IPS-15b (cell line): Measurements from ENCODE around the gene SPHKAP.

Experiments
- H3K27me3 ChIP-seq: one replicate; pipeline ENCODE4 v1.6.1; 2013; ENCODE audit warnings: low read length; ENCODE audit not compliant: control insufficient read depth, insufficient read depth
- H3K36me3 ChIP-seq: one replicate; pipeline ENCODE4 v1.6.1; 2013; ENCODE audit warnings: low read length; ENCODE audit not compliant: control insufficient read depth, insufficient read depth
- H3K4me1 ChIP-seq: one replicate; pipeline ENCODE4 v1.6.1; 2013; ENCODE audit warnings: mild to moderate bottlenecking, low read length; ENCODE audit not compliant: control insufficient read depth, insufficient read depth
- H3K4me3 ChIP-seq: one replicate; pipeline ENCODE4 v1.5.1; 2013; ENCODE audit warnings: low read depth, low read length
- H3K9ac ChIP-seq: one replicate; pipeline ENCODE4 v1.6.1; 2013; ENCODE audit warnings: low read depth, mild to moderate bottlenecking, low read length
- H3K9me3 ChIP-seq: one replicate; pipeline ENCODE4 v1.6.1; 2013; ENCODE audit warnings: mild to moderate bottlenecking, low read length; ENCODE audit not compliant: control insufficient read depth, insufficient read depth

Gene SPHKAP

DNA sequence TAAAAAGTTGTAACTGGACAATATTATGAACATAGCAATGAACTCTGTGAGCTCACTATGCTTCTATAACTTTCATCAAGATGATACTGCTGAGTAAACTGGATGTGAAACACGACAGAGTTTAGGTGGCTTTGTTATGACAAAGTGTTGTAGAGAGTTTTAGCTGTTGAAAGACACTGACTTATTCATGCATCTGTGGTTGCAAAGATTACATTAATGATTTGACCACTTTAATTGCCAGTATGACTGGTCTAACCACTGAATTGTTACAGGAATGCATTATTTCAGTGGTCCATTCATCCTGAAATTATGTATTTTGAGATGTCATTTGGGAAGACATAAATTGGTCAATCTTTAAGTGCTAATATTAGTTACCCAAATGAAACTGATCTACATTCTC is 117.9 kb downstream of the SPHKAP start:
- Histone ChIP-seq H3K36me3 (no peaks in the 10 kb centered on the region), H3K27me3 (no peaks in the 10 kb centered on the region), H3K9ac (no peak overlapping the region)

DNA sequence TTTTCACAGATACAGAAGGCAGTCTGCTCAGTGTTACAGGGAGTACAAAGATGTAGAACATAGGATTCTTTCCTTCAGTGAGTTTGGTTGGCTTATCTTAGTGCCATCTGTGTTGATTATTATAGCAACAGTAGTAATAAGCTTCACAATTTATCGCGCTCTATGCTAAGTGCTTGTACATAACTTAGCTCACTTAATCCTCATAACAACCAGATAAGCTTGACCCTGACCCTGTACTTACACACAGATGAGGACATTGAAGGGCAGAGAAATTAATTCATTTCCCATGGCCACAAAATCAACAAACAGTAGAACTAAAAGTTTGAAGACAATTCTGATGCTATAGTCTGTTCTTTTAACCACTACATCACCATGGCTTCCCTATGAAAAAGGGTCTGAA is 121.8 kb downstream of the SPHKAP start:
- no peaks in the 10 kb centered on the region for H3K36me3 ChIP-seq
- no peak overlapping the region for H3K9ac ChIP-seq
- H3K4me3 ChIP-seq, result no peak overlapping the region
- no peaks in the 10 kb centered on the region for H3K4me1 ChIP-seq
- no peaks in the 10 kb centered on the region for H3K9me3 ChIP-seq
- H3K27me3 ChIP-seq, result no peaks in the 10 kb centered on the region

More for the DNA sequence above, 117.9 kb downstream of the SPHKAP start:
- Histone ChIP-seq H3K4me3 (no peak overlapping the region), H3K4me1 (no peaks in the 10 kb centered on the region), H3K9me3 (no peaks in the 10 kb centered on the region)

DNA sequence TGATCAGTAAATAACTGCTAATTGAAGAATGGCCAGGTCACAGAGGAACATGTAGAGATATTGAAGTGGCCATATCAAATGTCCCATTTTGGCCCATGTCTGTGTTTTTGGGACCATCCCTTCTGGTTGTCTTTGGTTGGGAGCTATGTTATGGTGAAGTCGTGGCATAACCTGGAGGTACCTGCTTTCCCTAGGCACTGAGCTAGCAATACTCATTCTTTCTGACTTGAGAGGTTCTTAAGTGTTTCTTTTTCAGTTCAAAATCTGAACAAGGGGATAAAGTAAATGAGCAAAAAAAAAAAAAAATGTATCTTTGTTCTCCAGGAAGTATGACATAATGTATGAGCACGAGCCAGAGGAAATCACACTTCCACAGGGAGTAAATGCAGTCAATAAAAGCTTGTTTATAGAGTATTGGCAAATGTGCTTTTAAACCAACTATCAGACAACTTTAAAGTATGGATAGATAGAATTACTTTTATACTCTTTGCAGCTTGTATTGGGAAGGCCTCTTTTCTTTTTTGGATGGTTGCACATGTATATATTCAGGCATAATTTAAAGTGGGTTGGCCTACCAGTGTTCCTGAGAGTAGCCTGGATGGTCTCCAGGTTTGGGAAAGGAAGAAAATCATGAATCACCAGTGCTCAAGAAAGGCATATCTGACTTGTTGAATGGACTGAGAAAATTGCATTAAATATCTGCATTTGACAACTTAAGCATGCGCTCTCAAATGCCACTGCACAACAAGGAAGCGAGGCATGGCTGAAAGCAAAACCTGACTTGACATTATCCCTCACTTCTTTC is 125.0 kb downstream of the SPHKAP start:
- Histone ChIP-seq H3K36me3 (no peaks in the 10 kb centered on the region), H3K9ac (no peak overlapping the region), H3K27me3 (no peaks in the 10 kb centered on the region), H3K9me3 (no peaks in the 10 kb centered on the region), H3K4me1 (no peaks in the 10 kb centered on the region), H3K4me3 (no peak overlapping the region)

DNA sequence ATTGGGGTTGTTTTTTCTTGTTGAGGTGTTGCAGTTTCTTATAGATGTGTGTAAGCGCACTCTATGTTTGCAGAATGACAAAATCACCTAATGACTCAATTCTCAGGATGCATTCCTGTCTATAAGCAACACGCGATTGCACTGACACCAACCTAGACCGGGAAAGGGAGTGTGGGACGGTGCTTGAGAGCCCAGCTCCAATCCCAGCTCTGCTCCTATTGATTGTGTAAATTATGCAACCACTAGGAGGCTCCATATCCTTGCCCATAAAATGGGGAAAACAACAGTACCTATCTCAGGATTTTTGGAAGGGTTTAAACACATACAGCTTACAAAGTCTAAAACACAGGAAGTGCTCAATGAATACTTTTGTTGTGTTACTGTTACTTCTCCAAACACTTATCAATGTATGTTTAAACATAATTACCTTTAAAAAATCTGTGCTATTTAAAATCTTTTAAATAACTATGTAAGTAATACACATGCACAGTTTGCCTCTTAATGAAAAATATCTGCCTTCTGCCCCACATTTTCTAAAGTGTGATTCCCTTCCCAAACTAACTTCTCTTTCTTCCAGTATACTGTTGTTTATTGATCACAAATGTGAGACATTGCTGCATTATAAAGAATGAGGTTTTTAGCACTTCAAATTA is 132.5 kb downstream of the SPHKAP start:
- no peaks in the 10 kb centered on the region for H3K36me3 ChIP-seq
- H3K27me3 ChIP-seq, result no peaks in the 10 kb centered on the region
- peak overlapping the region; percentile 12 for H3K9ac ChIP-seq
- peaks cover 3% of the 10 kb centered on the region for H3K4me1 ChIP-seq
- no peaks in the 10 kb centered on the region for H3K9me3 ChIP-seq
- H3K4me3 ChIP-seq, result no peak overlapping the region

DNA sequence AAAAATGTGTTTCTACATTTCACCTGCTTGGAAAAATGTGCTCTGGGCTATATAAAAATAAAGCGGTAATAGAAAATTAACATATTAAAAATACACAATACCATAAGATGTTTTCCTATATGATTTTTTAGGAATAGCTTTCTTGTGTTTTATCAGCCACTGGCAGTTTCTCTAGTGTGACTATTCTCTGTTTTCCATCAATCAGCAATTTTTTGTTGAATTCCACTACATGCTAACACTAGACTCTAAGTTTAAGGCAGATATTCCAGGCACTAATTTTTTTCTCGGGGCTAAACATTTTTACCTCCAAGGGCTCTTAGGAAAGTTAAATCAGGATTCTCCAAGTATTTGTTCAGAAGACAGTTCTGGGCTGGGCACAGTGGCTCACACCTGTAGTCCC is 140.5 kb downstream of the SPHKAP start:
- Histone ChIP-seq H3K4me1 (no peaks in the 10 kb centered on the region), H3K36me3 (no peaks in the 10 kb centered on the region)

DNA sequence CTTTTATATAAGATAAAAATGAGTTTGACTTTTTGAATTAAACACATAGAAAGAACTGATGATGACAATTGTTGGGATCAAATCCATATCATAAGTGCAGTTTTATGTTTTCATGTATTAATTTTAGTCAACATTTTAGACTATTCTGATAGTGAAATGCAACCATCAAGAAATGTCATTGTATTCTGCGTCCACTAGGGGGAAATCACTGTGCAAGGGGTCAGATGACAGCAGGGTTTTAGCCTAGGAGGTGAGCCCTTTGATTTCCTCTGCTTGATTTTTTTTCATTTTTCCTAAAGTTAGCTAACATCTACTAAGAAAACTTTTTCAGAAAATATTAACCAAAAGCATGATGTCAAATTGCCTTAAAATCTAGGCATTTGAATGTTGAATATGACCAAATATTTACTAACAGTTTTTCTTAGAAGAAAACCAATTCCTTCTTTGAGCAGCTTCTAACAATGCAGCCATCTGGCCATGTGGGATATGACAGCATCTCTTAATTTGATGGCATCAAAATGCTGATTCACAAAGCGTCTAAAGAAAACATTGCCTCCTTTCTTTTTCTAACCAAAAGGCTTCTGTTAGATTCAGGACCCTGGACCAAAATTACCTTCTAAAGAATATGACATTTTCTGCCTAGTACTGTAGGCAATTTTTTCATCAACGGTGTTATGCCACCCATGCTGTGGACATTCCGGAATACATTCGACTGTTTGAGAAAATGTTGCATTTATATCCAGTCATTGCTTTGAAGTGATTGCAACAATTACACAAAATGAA is 141.5 kb downstream of the SPHKAP start:
- no peak overlapping the region for H3K9ac ChIP-seq
- H3K27me3 ChIP-seq, result no peaks in the 10 kb centered on the region
- H3K4me1 ChIP-seq, result no peaks in the 10 kb centered on the region
- H3K4me3 ChIP-seq, result no peak overlapping the region
- H3K36me3 ChIP-seq, result no peaks in the 10 kb centered on the region
- no peaks in the 10 kb centered on the region for H3K9me3 ChIP-seq

More for the DNA sequence above, 140.5 kb downstream of the SPHKAP start:
- Histone ChIP-seq H3K4me3 (no peak overlapping the region), H3K9ac (no peak overlapping the region), H3K9me3 (no peaks in the 10 kb centered on the region), H3K27me3 (no peaks in the 10 kb centered on the region)

DNA sequence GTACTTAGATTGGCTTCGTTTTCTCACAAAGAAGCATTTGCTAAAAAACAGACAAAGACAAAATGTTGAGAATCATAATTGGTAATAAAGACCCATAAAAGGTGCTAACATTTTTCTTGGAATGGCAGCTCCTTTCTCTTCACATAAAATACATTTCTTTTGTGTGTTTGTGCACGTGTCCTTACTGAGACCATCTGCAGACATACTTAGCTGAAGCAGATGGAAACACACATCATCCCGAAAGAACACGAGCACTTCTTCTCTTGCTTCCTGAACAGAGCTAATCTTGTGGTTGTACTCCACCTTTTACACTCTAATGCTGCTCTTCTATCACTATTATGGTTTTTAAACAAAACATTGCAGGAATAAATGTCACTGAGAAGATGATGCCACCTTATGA is 142.5 kb downstream of the SPHKAP start:
- Histone ChIP-seq H3K9me3 (no peaks in the 10 kb centered on the region), H3K36me3 (no peaks in the 10 kb centered on the region), H3K9ac (no peak overlapping the region), H3K27me3 (no peaks in the 10 kb centered on the region), H3K4me3 (no peak overlapping the region), H3K4me1 (no peaks in the 10 kb centered on the region)

DNA sequence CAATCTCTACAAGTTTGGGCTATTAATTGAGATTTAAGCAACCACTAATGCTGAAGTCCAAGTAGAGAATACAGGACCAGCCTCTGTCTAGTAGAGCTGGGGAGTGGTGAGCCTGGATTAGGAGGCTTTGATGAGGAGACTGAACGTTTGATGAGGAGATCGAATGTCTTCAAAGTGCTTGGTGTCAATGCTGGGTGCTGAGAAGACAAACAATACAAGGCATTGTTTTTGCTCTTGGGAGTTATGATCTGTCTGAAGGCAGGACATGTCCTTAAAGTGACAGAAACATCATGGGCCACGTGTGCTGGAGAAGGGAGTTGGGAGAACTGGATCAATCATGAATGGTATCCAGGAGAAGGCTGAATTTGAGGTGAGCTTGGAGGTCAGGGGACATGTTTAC is 143.6 kb downstream of the SPHKAP start:
- Histone ChIP-seq H3K36me3 (no peaks in the 10 kb centered on the region), H3K4me1 (no peaks in the 10 kb centered on the region), H3K9ac (no peak overlapping the region), H3K4me3 (no peak overlapping the region), H3K27me3 (no peaks in the 10 kb centered on the region), H3K9me3 (no peaks in the 10 kb centered on the region)

DNA sequence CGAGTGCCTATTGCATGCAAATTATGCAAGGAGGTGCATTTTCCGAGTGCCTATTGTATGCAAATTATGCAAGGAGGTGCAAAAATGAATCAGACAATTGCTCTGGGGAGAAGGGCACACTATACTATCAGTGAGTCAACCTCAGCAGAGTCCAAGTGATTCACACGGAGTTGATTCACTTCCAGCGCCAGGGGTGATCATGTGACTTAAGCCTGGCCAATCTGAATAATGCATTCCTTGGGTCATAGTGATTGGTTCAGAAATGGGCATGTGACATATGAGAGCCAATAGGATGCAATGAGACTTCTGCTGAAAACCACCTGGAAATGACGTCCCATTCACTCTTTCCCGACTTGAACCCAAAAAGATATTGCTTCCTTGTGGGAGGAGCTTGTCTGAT is 157.9 kb downstream of the SPHKAP start:
- Histone ChIP-seq H3K4me3 (no peak overlapping the region), H3K9me3 (no peaks in the 10 kb centered on the region), H3K9ac (no peak overlapping the region), H3K27me3 (no peaks in the 10 kb centered on the region), H3K36me3 (no peaks in the 10 kb centered on the region), H3K4me1 (no peaks in the 10 kb centered on the region)

DNA sequence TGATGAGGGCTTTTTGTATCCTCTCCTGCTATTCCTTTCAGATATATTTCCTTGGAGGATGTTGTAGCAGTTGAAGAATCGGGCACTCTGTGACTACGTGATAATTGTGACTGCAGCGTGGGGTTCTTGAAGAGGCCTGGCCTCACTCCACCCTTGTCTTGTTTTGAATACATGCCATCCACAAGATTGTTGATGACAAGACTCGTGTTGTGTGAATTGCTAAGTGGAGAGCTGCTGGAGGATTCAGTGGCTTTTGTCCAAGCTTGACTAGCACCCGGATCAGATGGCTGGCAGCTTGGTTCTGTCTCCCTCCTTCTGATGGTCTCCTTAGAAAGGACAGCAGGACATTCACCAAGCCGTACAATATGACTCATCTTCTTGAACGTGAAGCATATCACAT is 163.2 kb downstream of the SPHKAP start:
- no peak overlapping the region for H3K4me3 ChIP-seq
- no peak overlapping the region for H3K9ac ChIP-seq
- H3K4me1 ChIP-seq, result no peaks in the 10 kb centered on the region
- no peaks in the 10 kb centered on the region for H3K27me3 ChIP-seq
- H3K36me3 ChIP-seq, result no peaks in the 10 kb centered on the region
- no peaks in the 10 kb centered on the region for H3K9me3 ChIP-seq

DNA sequence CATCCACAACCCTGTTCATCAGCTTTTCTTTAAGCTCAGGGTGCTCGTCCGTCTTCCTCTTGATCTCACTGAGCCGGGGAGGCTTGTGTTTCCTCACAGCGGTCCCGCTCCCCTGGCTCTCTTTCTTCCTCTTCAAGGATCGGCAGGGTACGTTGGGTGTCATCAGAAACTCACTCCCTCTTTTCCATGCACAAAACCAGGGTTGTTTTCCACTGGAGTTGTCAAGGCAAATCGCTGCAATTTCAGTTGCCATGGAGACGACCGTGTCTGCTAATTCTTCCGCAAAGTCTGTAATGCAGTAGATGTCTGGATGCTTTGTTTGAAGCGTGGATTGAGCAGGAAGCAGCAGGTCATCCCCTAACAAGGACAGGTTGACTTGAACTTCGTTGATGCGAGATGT is 163.7 kb downstream of the SPHKAP start:
- Histone ChIP-seq H3K9ac (no peak overlapping the region), H3K4me3 (no peak overlapping the region), H3K4me1 (no peaks in the 10 kb centered on the region), H3K27me3 (no peaks in the 10 kb centered on the region), H3K9me3 (no peaks in the 10 kb centered on the region), H3K36me3 (no peaks in the 10 kb centered on the region)
